ENCODE measurements around the gene PDIA2.
"Not testable (repeated sequence)": the region's sequence is repeated elsewhere in the genome, so short reads cannot be mapped to it uniquely, and the experiment has no call there.

Gene PDIA2, protein sequence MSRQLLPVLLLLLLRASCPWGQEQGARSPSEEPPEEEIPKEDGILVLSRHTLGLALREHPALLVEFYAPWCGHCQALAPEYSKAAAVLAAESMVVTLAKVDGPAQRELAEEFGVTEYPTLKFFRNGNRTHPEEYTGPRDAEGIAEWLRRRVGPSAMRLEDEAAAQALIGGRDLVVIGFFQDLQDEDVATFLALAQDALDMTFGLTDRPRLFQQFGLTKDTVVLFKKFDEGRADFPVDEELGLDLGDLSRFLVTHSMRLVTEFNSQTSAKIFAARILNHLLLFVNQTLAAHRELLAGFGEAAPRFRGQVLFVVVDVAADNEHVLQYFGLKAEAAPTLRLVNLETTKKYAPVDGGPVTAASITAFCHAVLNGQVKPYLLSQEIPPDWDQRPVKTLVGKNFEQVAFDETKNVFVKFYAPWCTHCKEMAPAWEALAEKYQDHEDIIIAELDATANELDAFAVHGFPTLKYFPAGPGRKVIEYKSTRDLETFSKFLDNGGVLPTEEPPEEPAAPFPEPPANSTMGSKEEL

DNA sequence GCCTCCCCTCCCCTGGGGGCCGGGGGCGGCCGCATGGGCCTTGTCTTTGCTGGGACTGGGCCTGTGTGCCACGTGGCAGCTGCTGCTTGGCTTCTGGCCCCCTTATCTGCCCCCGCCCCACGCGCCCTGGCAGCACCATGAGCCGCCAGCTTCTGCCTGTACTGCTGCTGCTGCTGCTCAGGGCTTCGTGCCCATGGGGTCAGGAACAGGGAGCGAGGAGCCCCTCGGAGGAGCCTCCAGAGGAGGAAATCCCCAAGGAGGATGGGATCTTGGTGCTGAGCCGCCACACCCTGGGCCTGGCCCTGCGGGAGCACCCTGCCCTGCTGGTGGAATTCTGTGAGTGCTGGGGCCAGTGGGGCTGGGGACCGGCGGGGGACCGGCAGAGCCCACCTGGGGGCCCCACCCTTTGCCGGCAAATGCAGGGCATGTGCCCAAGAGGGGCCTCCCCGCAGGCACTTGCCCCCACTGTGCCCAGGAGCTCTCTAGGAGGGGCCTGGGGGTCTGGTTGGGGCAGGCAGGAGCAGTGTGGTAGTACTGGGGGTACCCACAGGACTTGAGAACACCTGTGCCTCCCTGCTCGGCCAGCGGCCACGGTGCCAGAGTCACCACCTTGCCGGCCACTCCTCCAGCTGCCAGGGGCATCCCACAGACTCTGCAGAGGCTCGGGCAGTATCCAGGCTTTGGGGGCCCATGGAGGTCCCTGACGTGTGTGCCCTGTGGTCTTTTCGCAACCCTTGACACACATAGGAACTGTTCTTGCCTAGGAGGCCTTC lies at the start of gene PDIA2:
Gene PDIA2, plus strand, starts transcription at position 132 of the 773 bp plus-strand sequence. Its CDS starts 6 bp downstream, at position 138.
- DNase-seq: no peak

DNA sequence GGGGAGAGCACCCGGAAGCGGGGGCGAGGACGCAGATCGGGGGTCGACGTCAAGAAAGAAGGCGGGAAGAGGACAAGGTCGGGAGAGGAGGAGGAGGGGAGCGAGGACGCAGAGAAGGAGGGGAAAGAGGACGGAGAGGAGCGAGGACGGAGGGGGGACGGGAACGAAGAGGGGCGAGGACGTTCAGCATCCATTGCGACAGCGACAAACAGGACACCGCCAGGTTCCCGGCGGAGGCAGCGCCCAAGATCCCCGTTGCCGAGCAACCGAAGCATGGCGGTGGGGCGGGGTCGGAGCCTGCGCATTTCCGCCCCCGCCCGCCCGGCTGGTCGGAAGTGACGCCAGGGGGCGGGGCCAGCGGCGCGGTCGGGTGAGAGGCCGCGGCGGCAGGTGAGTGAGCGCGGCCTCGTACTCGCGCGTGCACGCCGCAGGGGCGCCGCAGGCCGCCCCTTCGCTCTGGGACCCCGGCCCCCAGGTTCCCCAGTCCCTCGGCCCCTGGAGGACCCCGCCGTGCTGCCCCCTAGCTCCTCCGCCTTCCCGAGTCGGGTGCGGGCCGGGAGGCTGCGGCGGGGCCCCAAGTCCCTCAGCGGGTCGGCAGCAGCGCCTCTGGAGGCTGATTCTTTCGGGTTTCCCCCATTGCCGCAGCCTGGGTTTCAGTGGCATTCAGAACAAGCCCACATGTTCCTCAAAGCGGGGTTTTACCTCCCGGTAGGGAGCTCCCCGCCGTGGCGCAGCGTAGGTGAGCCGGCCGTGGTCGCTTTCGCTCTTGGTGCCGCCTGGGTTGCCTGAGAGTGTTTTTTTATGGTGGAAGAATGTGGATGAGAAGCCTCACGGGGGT lies 48.3 kb upstream of the PDIA2 start, which contains the start of gene FAM234A:
Gene FAM234A, plus strand, starts transcription at position 354 of the 838 bp plus-strand sequence. CDS start 19,593 bp downstream, outside the sequence.
- DNase-seq: peak; percentile 71 to 94

DNA sequence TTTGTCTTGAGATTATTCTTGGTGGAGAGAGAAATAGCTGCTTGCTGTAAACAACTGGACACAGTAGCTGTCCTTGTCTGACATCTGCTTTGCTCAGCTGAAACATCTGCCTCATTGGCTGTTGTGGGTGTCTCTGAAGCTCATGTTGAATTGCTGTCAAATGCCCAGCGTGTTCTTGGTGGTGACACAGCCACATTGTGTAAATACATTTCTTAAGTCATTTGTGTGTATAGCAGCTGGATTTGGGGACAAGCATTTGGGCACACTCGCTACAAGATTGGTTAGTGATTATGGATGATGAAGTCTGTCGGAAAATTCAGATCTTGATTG lies 43.1 kb upstream of the PDIA2 start:
- DNase-seq: no peak

DNA sequence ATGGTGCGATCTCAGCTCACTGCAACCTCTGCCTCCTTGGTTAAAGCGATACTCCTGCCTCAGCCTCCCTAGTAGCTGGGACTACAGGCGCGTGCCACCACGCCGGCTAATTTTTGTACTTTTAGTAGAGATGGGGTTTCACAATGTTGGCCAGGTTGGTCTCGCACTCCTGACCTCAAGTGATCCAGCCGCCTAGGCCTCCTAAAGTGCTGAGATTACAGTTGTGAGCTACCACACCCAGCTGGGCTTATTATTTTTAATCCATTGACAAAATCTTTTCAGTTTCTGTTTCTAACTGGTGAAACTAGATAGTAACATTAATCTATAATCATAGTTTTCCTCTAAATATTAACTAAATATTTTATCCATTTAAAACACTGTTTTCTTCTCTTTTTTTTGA lies 42.4 kb upstream of the PDIA2 start:
- no peak for DNase-seq

DNA sequence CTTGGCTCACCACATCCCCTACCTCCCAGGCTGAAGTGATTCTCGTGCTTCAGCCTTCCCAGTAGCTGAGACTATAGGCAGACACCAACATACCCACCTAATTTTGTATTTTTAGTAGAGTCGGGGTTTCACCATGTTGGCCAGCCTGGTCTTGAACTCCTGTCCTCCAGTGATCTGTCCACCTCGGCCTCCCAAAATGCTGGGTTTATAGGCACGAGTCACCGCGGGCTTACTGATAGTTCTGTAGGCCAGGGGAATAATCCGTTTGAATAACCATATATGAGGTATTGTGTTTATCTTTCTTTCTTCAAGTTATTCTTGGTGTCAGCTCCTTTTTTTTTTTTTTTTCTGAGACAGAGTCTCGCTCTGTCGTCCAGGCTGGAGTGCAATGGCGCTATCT lies 40.7 kb upstream of the PDIA2 start:
- DNase-seq: no peak

DNA sequence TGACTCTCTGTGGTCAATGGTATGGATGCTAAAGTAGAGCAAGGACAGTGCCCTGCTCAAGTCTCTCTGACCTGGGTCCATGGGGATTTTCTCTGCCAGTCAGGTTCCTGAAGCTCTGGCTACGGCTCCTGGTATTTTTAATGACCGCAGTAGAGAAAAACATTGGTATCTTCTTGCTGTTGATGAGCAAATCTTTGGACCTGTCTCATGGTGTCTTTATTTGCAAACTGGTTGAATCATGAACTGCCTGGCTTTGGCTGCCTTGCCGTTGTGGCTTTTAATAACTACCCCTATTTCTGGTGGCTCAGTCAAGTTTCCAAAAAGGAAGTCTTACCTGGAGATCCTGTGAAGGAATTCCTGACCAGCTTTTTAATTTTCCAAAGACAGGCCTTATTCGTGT lies 39.6 kb upstream of the PDIA2 start:
- DNase-seq: no peak

DNA sequence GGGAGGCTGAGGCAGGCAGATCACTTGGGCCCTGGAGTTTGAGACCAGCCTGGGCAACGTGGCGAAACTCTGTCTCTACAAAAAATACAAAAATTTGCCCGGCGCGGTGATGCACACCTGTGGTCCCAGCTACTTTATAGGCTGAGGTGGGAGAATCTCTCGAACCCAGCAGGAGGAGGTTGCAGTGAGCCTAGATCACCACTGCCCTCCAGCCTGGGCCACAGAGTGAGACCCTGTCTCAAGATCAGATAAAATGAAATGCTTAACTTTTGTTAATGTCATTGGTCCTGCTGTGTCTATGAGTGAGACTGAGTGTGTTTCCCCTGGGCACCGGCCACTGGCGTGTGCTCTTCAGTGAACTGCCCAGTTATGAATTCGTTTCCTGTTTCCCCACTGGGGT lies 37.9 kb upstream of the PDIA2 start:
- no peak for DNase-seq

DNA sequence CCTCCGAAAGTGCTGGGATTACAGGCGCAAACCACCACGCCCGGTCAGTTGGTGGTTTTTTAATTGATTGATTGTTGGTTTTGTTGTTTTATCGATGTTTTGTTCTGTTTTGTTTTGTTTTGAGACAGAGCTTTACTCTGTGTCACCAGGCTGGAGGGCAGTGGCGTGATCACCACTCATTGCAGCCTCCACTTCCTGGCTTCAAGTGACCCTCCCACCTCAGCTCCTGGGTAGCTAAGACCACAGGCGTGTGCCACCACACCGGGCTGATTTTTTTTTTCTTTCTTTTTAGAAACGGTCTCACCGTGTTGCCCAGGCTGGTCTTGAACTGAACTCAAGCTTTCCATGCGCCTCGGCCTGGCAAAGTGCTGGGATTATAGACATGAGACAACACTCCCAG lies 35.9 kb upstream of the PDIA2 start:
- no peak for DNase-seq

DNA sequence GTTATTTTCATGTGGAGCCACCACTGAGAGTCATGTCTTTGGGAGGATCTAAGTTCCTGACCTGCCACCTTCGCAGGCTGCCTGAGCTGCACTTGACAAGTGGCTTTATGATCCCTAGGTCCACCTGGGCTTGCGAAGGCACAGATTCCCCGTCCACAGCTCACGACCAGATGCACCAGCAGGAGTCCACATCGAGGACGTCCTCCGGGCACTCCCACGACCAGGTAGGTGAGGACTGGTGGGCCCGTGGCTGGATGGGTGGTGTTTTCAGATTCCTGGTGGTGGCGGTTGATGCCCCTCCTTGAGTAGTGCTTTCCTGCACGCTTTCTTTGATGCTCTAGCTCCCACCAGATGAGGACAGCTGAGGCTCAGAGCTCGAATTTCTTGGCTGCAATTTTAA lies 33.5 kb upstream of the PDIA2 start:
- no peak for DNase-seq

DNA sequence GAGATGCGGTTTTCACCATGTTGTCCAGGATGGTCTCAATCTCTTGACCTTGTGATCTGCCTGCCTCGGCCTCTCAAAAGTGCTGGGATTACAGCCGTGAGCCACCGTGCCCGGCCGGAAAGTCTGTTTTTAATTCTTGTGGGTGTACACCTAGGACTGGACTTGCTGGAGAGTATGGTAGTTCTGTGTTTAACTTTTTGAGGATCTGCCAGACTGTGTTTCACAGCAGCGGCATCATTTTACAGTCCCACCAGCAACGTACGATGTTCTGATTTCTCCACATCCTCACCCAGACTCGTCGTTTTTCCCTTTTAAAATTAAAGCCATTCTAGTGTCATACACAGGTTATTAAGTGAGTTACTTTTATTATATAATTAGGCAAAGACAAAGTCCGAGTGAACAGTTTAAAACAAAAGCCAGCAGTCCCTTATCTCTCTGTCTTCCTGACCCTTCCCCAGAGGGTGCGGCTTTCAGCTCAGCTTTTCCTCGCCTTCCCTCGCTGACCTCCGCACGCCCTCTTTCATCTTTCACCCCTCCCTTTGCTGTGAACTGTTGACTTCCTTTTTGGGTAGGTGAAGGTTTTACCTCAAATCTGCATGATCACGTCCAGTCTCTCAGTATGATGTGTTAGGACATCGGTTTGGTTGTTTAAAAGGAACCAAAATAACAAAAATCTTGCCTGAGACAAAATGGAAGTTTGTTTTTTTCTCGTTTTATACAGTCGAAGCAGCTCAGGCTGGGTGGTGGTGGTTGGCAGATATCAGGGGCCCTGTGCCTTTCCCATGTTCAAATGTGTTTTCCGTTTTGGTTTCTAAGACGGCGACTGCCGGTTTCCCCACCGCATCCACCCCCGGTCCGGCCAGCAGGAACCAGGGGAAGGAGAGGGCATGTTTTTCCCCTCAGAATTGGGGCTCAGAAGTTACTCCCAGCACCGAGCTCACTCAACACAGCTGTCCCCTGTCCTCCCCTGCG lies 30.3 kb upstream of the PDIA2 start:
- DNase-seq: no peak

DNA sequence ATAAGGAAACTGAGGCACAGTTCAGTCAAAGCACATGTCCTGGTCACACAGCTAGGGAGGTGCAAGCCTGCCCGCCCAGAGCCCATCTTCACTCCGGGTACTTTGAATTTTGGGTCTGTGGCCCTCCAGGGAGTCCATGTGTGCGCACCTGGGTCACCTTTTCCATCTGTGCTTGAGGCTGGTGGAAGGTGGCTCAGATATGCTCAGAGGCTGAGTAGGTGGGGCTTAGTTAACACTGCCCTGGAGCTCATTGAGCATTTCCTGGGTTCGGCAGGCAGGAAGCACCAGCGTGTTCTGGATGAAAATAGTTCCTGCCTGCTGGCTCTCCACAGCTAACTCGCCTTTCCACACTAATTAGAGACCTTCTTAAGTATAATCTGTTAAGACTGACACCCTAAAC lies 29.1 kb upstream of the PDIA2 start:
- no peak for DNase-seq

DNA sequence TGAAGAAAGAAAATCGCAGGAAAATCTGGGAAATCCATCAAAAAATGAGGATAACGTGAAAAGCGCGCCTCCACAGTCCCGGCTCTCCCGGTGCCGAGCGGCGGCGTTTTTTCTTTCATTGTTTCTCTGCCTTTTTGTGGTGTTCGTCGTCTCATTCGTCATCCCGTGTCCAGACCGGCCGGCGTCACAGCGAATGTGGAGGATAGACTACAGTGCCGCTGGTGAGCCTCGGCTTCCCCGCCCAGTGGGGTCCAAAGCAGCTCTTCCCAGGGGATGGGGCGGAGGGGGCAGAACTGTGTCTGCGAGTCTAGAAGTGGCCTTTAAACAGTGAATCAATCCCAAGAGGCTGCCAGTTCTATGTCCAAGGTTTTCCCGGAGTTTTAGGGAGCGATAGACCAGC lies 28.5 kb upstream of the PDIA2 start:
- DNase-seq: no peak

DNA sequence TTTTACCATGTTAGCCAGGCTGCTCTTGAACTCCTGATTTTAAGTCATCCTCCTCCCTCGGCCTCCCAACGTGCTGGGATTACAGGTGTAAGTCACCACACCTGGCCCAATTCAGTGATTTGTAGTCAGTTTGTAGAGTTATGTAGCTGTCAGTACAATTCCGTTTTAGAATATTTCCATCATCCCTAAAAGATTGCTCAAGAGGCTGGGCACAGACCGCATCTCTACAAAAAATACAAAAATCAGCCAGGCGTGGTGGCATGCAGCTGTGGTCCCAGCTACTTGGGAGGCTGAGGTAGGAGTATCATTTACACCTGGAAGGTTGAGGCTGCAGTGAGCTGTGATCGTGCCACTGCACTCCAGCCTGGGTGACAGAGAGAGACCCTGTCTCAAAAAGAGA lies 27.8 kb upstream of the PDIA2 start:
- DNase-seq: no peak

DNA sequence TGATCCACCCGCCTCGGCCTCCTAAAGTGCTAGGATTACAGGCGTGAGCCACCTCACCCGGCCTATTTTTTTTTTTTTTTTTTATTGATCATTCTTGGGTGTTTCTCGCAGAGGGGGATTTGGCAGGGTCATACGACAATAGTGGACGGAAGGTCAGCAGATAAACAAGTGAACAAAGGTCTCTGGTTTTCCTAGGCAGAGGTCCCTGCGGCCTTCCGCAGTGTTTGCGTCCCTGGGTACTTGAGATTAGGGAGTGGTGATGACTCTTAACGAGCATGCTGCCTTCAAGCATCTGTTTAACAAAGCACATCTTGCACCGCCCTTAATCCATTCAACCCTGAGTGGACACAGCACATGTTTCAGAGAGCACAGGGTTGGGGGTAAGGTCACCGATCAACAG lies 24.9 kb upstream of the PDIA2 start:
- not testable (repeated sequence) for DNase-seq

DNA sequence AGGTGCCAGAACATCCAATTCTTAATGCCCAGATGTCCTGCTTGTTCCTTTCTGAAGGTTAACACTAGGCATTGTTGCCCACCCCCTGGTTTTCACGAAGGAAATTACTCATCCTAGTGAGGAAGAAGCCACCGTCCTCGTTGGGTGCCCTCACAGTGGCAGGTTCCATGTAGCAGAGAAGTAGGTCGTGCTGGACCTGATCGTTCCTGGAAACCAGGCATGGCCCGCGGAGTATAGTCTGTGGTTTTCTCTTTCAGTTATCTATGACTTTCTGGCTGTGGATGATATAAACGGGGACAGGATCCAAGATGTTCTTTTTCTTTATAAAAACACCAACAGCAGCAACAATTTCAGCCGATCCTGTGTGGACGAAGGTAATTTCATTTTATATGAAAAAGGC lies 23.7 kb upstream of the PDIA2 start:
- no peak for DNase-seq

DNA sequence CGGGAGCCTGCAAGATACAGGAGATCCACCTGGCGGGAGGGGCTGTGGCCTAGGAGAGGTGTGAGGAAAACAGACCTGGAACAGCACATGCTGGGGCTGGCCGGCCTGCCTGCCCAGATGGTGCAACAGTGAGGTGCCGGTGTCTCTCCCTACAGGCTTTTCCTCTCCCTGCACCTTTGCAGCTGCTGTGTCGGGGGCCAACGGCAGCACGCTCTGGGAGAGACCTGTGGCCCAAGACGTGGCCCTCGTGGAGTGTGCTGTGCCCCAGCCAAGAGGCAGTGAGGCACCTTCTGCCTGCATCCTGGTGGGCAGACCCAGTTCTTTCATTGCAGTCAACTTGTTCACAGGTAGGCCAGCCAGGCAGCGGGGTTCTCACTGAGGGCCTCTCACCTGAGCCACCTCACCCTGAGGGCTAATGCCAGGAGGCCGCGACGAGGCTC lies 23.1 kb upstream of the PDIA2 start:
- DNase-seq: no peak

DNA sequence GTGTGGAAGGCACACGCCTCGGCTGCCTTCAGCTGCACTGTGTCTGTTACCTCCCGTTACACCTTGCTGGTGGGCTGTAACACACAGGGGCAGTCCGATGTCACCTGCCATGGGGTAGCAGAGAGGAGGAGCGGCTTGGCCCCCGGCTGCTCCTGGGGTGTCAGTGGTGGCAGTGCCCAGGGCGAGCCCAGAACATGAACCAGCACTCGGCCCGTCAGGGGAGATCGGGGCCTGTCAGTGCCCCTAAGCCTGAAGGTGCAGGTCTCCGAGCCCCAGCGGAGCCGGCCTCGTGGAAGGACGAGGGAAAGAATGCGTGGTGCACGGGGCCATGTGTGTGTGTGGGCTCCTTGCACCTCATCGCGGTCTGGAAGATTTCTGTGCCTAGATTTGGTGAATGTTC lies 22.6 kb upstream of the PDIA2 start:
- no peak for DNase-seq

DNA sequence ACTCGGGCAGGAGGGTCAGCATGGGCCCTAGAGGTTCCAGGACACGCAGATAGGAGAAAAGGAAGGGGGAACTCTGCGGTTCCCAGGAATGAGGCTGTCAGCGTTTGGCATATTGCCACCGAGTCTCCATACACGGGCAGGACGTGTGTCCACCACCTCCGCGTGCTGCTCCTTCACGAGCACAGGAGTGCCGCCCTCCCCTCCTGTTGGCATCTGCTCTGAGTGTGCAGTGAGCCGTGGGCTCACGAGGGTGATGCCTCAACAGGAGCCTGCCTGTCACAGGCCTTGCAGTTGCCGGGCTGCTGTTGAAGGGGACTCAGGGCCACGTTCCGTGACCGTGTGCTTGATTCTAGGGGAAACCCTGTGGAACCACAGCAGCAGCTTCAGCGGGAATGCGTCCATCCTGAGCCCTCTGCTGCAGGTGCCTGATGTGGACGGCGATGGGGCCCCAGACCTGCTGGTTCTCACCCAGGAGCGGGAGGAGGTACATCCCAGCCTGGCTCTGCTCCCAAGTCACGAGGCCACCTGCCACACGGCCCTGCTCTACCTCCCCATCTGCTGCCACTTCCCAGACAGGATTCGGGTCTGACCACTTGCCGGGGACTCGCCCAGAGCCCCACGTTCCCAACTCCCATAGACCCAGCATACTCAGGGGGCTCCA lies 21.8 kb upstream of the PDIA2 start:
- no peak for DNase-seq

DNA sequence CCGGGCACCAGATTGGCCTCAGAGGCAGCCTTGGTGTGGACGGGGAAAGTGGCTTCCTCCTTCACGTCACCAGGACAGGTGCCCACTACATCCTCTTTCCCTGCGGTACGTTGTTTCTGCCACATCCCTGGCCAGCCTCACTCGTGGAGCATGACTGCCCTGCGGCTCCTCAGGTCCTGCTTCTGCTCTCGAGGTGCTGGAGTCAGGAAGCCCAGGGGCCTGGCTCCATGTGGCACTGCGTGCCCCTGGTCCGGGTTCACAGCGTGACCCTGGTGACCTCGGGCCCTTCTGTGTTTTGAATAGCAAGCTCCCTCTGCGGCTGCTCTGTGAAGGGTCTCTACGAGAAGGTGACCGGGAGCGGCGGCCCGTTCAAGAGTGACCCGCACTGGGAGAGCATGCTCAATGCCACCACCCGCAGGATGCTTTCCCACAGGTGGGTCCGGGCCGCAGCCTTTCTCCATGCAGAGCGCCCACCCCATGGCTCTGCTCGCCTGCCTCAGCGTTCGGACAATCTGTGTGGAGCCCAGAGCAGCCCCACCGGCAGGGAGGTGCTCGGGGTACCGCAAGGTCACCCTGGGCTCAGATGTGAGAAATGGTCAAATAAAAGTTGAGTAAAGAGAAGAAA lies 20.7 kb upstream of the PDIA2 start:
- DNase-seq: no peak

DNA sequence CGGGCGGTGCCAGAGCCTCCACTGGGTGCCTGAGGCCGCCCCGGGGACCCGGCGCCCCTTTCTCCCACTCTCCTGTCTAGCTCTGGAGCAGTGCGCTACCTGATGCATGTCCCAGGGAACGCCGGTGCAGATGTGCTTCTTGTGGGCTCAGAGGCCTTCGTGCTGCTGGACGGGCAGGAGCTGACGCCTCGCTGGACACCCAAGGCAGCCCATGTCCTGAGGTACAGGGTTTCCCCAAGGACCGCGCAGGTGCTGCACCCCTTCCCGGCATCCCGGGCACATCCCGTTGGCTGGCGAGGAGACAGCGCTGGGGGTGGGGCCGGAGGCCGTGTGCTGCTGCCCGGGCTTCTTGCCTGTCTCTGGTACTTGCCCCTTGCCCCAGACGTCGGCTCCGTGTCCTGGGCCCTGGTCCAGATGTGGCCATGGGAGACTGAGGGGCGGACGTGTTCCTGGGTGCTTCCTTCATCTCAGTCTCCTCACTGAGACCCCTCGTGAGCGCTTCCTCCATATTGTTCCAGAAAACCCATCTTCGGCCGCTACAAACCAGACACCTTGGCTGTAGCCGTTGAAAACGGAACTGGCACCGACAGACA lies 19.7 kb upstream of the PDIA2 start:
- no peak for DNase-seq

All from NCI-H526 (cell line).